IMR-90 (cell line): Measurements from ENCODE around the gene PITPNM3. TPM values are rescaled to one million over a fixed set of nuclear protein-coding genes. Genes with fewer than 3 reads are reported as not detected.

Source experiments
- ATAC-seq: fragments of 200-7000 bp; cut with Tn5 transposase; 2 replicates; pipeline ENCODE4 v1.9.1; 2020; ENCODE audit warnings: low read depth, mild to moderate bottlenecking, moderate library complexity
- BruUV-seq: library from RNA; stranded (reverse); fragments of 400-500 nt; replicated peaks from 2 replicates; lab custom pipeline; 2021; lab: Mats Ljungman, UMichigan
- CTCF ChIA-PET: fragments of 300-600 bp; formaldehyde crosslinking; extraction: SDS; loops from one replicate; lab custom pipeline; 2021; ENCODE audit warnings: antibody characterized with exemption; lab: Yijun Ruan, JAX
- POLR2A ChIA-PET: fragments of 300-600 bp; sonication (Branson Sonifier 250); formaldehyde crosslinking; loops from one replicate; lab custom pipeline; 2022; ENCODE audit warnings: antibody characterized with exemption; ENCODE audit not compliant: unreplicated experiment; lab: Charles Lee
- DNase-seq: peaks from one replicate; pipeline ENCODE4 v3.0.0; 2013
- H2AFZ ChIP-seq: replicated peaks from 2 replicates; pipeline ENCODE3; 2013; ENCODE audit warnings: low read length, mild to moderate bottlenecking; ENCODE audit not compliant: poor library complexity
- H2AK5ac ChIP-seq: 2 replicates; pipeline ENCODE4 v1.6.1; 2013; ENCODE audit warnings: low read depth, low read length, inconsistent platforms
- H2AK9ac ChIP-seq: replicated peaks from 2 replicates; pipeline ENCODE3; 2013; ENCODE audit warnings: mild to moderate bottlenecking, low read depth, low read length, moderate library complexity; ENCODE audit not compliant: poor library complexity
- H2BK120ac ChIP-seq: 2 replicates; pipeline ENCODE4 v1.6.1; 2013; ENCODE audit warnings: low read depth, low read length, inconsistent platforms
- H2BK15ac ChIP-seq: 3 replicates; pipeline ENCODE4 v1.6.1; 2013; ENCODE audit warnings: low read depth, low read length, inconsistent platforms
- H2BK20ac ChIP-seq: 2 replicates; pipeline ENCODE4 v1.6.1; 2013; ENCODE audit warnings: low read depth, mild to moderate bottlenecking, inconsistent platforms, low read length, moderate library complexity
- H2BK5ac ChIP-seq: 2 replicates; pipeline ENCODE4 v1.6.1; 2013; ENCODE audit warnings: mild to moderate bottlenecking, low read depth, low read length, inconsistent platforms; ENCODE audit not compliant: poor library complexity, severe bottlenecking
- H3K14ac ChIP-seq: replicated peaks from 2 replicates; pipeline ENCODE4 v1.6.1; 2013; ENCODE audit warnings: low read depth, low read length, inconsistent platforms
- H3K18ac ChIP-seq: 2 replicates; pipeline ENCODE4 v1.6.1; 2013; ENCODE audit warnings: low read depth, low read length, control low read depth
- H3K23ac ChIP-seq: 2 replicates; pipeline ENCODE4 v1.6.1; 2013; ENCODE audit warnings: low read depth, low read length, inconsistent platforms
- H3K27ac ChIP-seq: 2 replicates; pipeline ENCODE4 v1.5.1; 2013; ENCODE audit warnings: mild to moderate bottlenecking, control low read depth, low read length; ENCODE audit not compliant: insufficient read depth
- H3K27me3 ChIP-seq: 2 replicates; pipeline ENCODE4 v1.6.1; 2013; ENCODE audit warnings: low read length; ENCODE audit not compliant: control insufficient read depth, insufficient read depth
- H3K36me3 ChIP-seq: 2 replicates; pipeline ENCODE4 v1.6.1; 2013; ENCODE audit warnings: low read length, mixed read lengths; ENCODE audit not compliant: control insufficient read depth, insufficient read depth
- H3K4ac ChIP-seq: 2 replicates; pipeline ENCODE4 v1.6.1; 2013; ENCODE audit warnings: low read depth, low read length, inconsistent platforms
- H3K4me1 ChIP-seq: 2 replicates; pipeline ENCODE4 v1.6.1; 2013; ENCODE audit warnings: low read length, mixed read lengths; ENCODE audit not compliant: control insufficient read depth, insufficient read depth
- H3K4me2 ChIP-seq: 2 replicates; pipeline ENCODE4 v1.6.1; 2013; ENCODE audit warnings: low read depth, mild to moderate bottlenecking, control low read depth, low read length, moderate library complexity
- H3K4me3 ChIP-seq: 2 replicates; pipeline ENCODE4 v1.5.1; 2013; ENCODE audit warnings: low read depth, mild to moderate bottlenecking, control low read depth, low read length, moderate library complexity; ENCODE audit not compliant: insufficient read depth
- H3K56ac ChIP-seq: 2 replicates; pipeline ENCODE4 v1.6.1; 2013; ENCODE audit warnings: low read length, inconsistent platforms; ENCODE audit not compliant: insufficient read depth; ENCODE audit errors: extremely low read depth
- H3K79me1 ChIP-seq, 2 experiments: 2 replicates each; pipeline ENCODE4 v1.6.1; 2013; ENCODE audit warnings: low read length in 2 of 2, inconsistent platforms in 1 of 2, low read depth in 1 of 2
- H3K9ac ChIP-seq: 2 replicates; pipeline ENCODE4 v1.6.1; 2013; ENCODE audit warnings: low read depth, low read length, control low read depth
- H3K9me1 ChIP-seq: 2 replicates; pipeline ENCODE4 v1.6.1; 2013; ENCODE audit warnings: low read length, inconsistent platforms; ENCODE audit not compliant: insufficient read depth
- H3K9me3 ChIP-seq: 2 replicates; pipeline ENCODE4 v1.6.1; 2013; ENCODE audit warnings: low read length; ENCODE audit not compliant: control insufficient read depth, insufficient read depth
- H4K20me1 ChIP-seq: 2 replicates; pipeline ENCODE4 v1.6.1; 2013; ENCODE audit warnings: low read length, inconsistent platforms; ENCODE audit not compliant: insufficient read depth
- H4K5ac ChIP-seq: 2 replicates; pipeline ENCODE4 v1.6.1; 2013; ENCODE audit warnings: mild to moderate bottlenecking, low read depth, low read length, control low read depth
- H4K8ac ChIP-seq, 2 experiments: 2 replicates each; pipeline ENCODE4 v1.6.1; 2013; ENCODE audit warnings: low read depth in 2 of 2, low read length in 2 of 2, control low read depth in 1 of 2, inconsistent platforms in 1 of 2
- H4K91ac ChIP-seq: 2 replicates; pipeline ENCODE4 v1.6.1; 2013; ENCODE audit warnings: low read depth, low read length, inconsistent platforms; ENCODE audit not compliant: insufficient read depth
- MAFK ChIP-seq: IDR thresholded peaks from 2 replicates; pipeline ENCODE4 v1.6.1; 2012; ENCODE audit warnings: low read depth, low read length, improper control_type of control experiment
- POLR2A ChIP-seq: IDR thresholded peaks from 2 replicates; pipeline ENCODE4 v1.6.1; 2012; ENCODE audit warnings: mild to moderate bottlenecking, low read depth, low read length
- WGBS, 2 experiments: methylation state at CpG; one replicate each; pipeline versions ENCODE4 v1.1.5 to v1.1.7; 2013; ENCODE audit warnings: missing lambda C conversion rate in 2 of 2; ENCODE audit not compliant: insufficient read length in 1 of 2; ENCODE audit errors: extremely low coverage in 2 of 2; 5-methylcytosine and 5-hydroxymethylcytosine counted together
- dilution Hi-C: fragments of 300-500 bp; cut with HindIII; formaldehyde crosslinking; loops from one replicate; pipeline ENCODE4 v1.14.3; 2018; ENCODE audit warnings: low sequenced_read_pairs; ENCODE audit not compliant: unreplicated experiment
- in situ Hi-C: fragments of 300-500 bp; cut with MboI; formaldehyde crosslinking; loops from 3 replicates; pipeline ENCODE4 v1.14.3; 2019; ENCODE audit warnings: low sequenced_read_pairs, inconsistent platforms, mixed read lengths
- intact Hi-C: fragments of 100-400 bp; cut with micrococcal nuclease; formaldehyde crosslinking; loops from 2 replicates; pipeline ENCODE4 v1.10.0; 2022
- polyA plus RNA-seq, 3 experiments: library from polyadenylated mRNA; depleted of rRNA; stranded (reverse); fragments of >200 nt; gene quantifications; 2 replicates each; pipeline ENCODE4 v1.2.3, GENCODE V29; 2012; ENCODE audit warnings: low replicate concordance in 1 of 3
- total RNA-seq: library from RNA; depleted of rRNA; stranded (reverse); fragments of >200 nt; gene quantifications from 2 replicates; pipeline ENCODE4 v1.2.3, GENCODE V29; 2012

The PITPNM3 gene
- total and polyA plus RNA-seq, 2 of the 4 experiments (the other 2 are of a cell fraction) = 0.54 to 1.7 TPM

DNA sequence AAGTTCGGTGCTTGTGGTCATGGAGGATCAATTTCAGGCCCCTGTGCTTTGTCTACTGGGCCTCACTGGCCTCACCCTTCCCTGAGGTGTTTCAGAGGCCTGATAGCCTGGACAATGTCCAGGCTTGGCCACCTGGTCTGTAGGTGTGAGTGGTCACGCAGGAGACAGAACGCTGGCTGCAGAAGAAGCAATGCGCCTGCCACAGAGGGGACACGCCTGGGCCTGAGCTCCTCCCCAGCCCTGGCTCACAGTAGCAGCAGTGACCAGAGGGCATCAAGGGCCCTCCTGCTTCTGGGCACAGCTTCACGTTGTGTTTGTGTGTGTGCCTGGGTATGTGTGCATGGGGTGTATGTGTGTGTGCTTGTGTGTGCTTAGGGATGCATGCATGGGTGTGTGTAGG lies 1.9 kb upstream of the PITPNM3 start:
- CTCF ChIA-PET = no interaction called here
- H3K14ac ChIP-seq = no peak overlapping the region

More for the DNA sequence above, 1.9 kb upstream of the PITPNM3 start:
- H3K27me3 ChIP-seq = peaks cover 30% of the 10 kb centered on the region
- WGBS, 2 experiments = no CpG with 5 or more reads among the region's 6 CpGs
- in situ Hi-C loops (no loop called here), intact Hi-C loops (loop anchor here (5.0 kb wide), 1 partner anchor 86 kb away; no protein-coding TSS in a partner anchor), dilution Hi-C loops (no loop called here)
- no peak overlapping the region for H2BK5ac ChIP-seq
- POLR2A ChIA-PET = no interaction called here
- no peak overlapping the region for H4K8ac ChIP-seq
- H3K9me3 ChIP-seq = no peaks in the 10 kb centered on the region
- no peak overlapping the region for H4K5ac ChIP-seq
- no peak overlapping the region for H3K4me2 ChIP-seq
- H2AFZ ChIP-seq = no peak overlapping the region
- ATAC-seq (no peak), DNase-seq (no peak)
- H3K27ac ChIP-seq = no peak overlapping the region
- no peaks in the 10 kb centered on the region for H3K79me1 ChIP-seq
- no peak overlapping the region for H2BK120ac ChIP-seq
- no peak overlapping the region for H2BK20ac ChIP-seq
- no peak for TF ChIP-seq POLR2A
- TF ChIP-seq MAFK = no peak
- H3K4ac ChIP-seq = no peak overlapping the region
- no peak overlapping the region for H3K4me3 ChIP-seq
- H3K23ac ChIP-seq = no peak overlapping the region
- H2AK9ac ChIP-seq = no peak overlapping the region
- no peak overlapping the region for H3K9ac ChIP-seq
- H3K4me1 ChIP-seq = peaks cover 5% of the 10 kb centered on the region; the same call in 1 of the 2 replicates
- H4K91ac ChIP-seq = no peak overlapping the region
- 0 out of 2 replicates have a peak, but pooled peaks cover 4% of the 10 kb centered on the region for H4K20me1 ChIP-seq
- BruUV-seq = no TSS peak
- H2BK15ac ChIP-seq = no peak overlapping the region
- H3K56ac ChIP-seq = no peak overlapping the region
- no peak overlapping the region; the same call in 1 of the 2 replicates for H2AK5ac ChIP-seq
- no peak overlapping the region for H3K18ac ChIP-seq
- no peaks in the 10 kb centered on the region; the same call in 1 of the 2 replicates for H3K9me1 ChIP-seq
- no peaks in the 10 kb centered on the region for H3K36me3 ChIP-seq
